Measurements from ENCODE around the gene SKIC8. TPM values are rescaled to one million over a fixed set of nuclear protein-coding genes. Genes with fewer than 3 reads are reported as not detected.

SKIC8 gene
- total and polyA plus RNA-seq, 2 of the 13 experiments (the other 11 are each of a cell fraction or from before 2014, with no cell fraction given): 69.5 to 70.6 TPM

GRCh38 chr15:78316283-78317083 lies 17.1 kb upstream of the SKIC8 start (continued):
- TF ChIP-seq ASH2L (IDR thresholded peaks at IDR 0.05; ENCODE audit: insufficient read length, low read depth, low read length) (no peak), CBX1 (IDR thresholded peaks at IDR 0.05; ENCODE audit: low read depth) (no peak), PRDM15 (CRISPR knock-in tag; IDR thresholded peaks at IDR 0.05) (no peak), ZFP36L1 (CRISPR knock-in tag; IDR thresholded peaks at IDR 0.05) (no peak), ZNF142 (CRISPR knock-in tag; IDR thresholded peaks at IDR 0.05) (no peak), ZNF138 (CRISPR knock-in tag; IDR thresholded peaks at IDR 0.05; ENCODE audit: low read depth) (no peak), ZKSCAN8 (CRISPR knock-in tag; IDR thresholded peaks at IDR 0.05; ENCODE audit: borderline replicate concordance) (no peak)
